Mesenchymal stem cell (in vitro differentiated cells and primary cell): ENCODE data around the gene PIGQ.

Experiments
- DNase-seq: peaks from one replicate; pipeline ENCODE4 v3.0.0-alpha.2; 2013
- H2AFZ ChIP-seq: one replicate; pipeline ENCODE4 v1.6.1; 2013; ENCODE audit warnings: low read depth, mild to moderate bottlenecking, control low read depth, inconsistent platforms, low read length, moderate library complexity
- H2AK5ac ChIP-seq: 2 replicates; pipeline ENCODE4 v1.6.1; 2013; ENCODE audit warnings: low read length, moderate library complexity, mild to moderate bottlenecking, inconsistent platforms; ENCODE audit not compliant: severe bottlenecking
- H2BK120ac ChIP-seq: one replicate; pipeline ENCODE4 v1.6.1; 2013; ENCODE audit warnings: low read depth, mild to moderate bottlenecking, inconsistent platforms, low read length, moderate library complexity
- H2BK12ac ChIP-seq, 2 experiments: one replicate each; pipeline ENCODE4 v1.6.1; 2013; ENCODE audit warnings: inconsistent platforms in 2 of 2, low read length in 2 of 2, mild to moderate bottlenecking in 2 of 2, moderate library complexity in 2 of 2, control low read depth in 1 of 2
- H2BK15ac ChIP-seq: one replicate; pipeline ENCODE4 v1.6.1; 2013; ENCODE audit warnings: mild to moderate bottlenecking, low read depth, inconsistent platforms; ENCODE audit not compliant: poor library complexity, severe bottlenecking
- H2BK5ac ChIP-seq: 2 replicates; pipeline ENCODE4 v1.6.1; 2013; ENCODE audit warnings: low read depth, mild to moderate bottlenecking, low read length, control low read depth, inconsistent platforms; ENCODE audit not compliant: poor library complexity, severe bottlenecking
- H3K14ac ChIP-seq, 2 experiments: one replicate each; pipeline ENCODE4 v1.6.1; 2013; ENCODE audit warnings: inconsistent platforms in 2 of 2, low read length in 2 of 2, control low read depth in 1 of 2, mild to moderate bottlenecking in 1 of 2, moderate library complexity in 1 of 2
- H3K18ac ChIP-seq, 2 experiments: one replicate each; pipeline ENCODE4 v1.6.1; 2013; ENCODE audit warnings: inconsistent platforms in 2 of 2, low read length in 2 of 2, control low read depth in 1 of 2, low read depth in 1 of 2, mild to moderate bottlenecking in 1 of 2
- H3K23ac ChIP-seq, 2 experiments: one replicate each; pipeline ENCODE4 v1.6.1; 2013; ENCODE audit warnings: inconsistent platforms in 2 of 2, low read length in 2 of 2, mild to moderate bottlenecking in 2 of 2, moderate library complexity in 2 of 2, control low read depth in 1 of 2
- H3K27ac ChIP-seq: 2 replicates; pipeline ENCODE4 v1.5.1; 2013; ENCODE audit warnings: mild to moderate bottlenecking, moderate library complexity, low read length, control low read depth, inconsistent platforms; ENCODE audit not compliant: poor library complexity, severe bottlenecking
- H3K27me3 ChIP-seq, 2 experiments: 2 replicates each; pipeline versions ENCODE4 v1.6.1 to v1.7.0; 2013; ENCODE audit warnings: low read length in 2 of 2, mild to moderate bottlenecking in 2 of 2, moderate library complexity in 2 of 2, control low read depth in 1 of 2, inconsistent platforms in 1 of 2; ENCODE audit not compliant: control insufficient read depth in 1 of 2, insufficient read depth in 1 of 2
- H3K36me3 ChIP-seq, 2 experiments: 2 replicates each; pipeline versions ENCODE4 v1.6.1 to v1.7.0; 2013; ENCODE audit warnings: low read length in 2 of 2, control low read depth in 1 of 2, inconsistent platforms in 1 of 2, low read depth in 1 of 2, mild to moderate bottlenecking in 1 of 2; ENCODE audit not compliant: insufficient read depth in 2 of 2, control insufficient read depth in 1 of 2
- H3K4ac ChIP-seq, 2 experiments: one replicate each; pipeline ENCODE4 v1.6.1; 2013; ENCODE audit warnings: inconsistent platforms in 2 of 2, low read length in 2 of 2, mild to moderate bottlenecking in 2 of 2, moderate library complexity in 2 of 2, control low read depth in 1 of 2, low read depth in 1 of 2
- H3K4me1 ChIP-seq: 2 replicates; pipeline ENCODE4 v1.6.1; 2013; ENCODE audit warnings: low read depth, low read length, control low read depth; ENCODE audit not compliant: control insufficient read depth, insufficient read depth
- H3K4me2 ChIP-seq: 2 replicates; pipeline ENCODE4 v1.6.1; 2013; ENCODE audit warnings: low read length, mild to moderate bottlenecking, inconsistent platforms; ENCODE audit not compliant: poor library complexity, severe bottlenecking
- H3K4me3 ChIP-seq, 2 experiments: 2 replicates each; pipeline versions ENCODE4 v1.5.1 to v1.7.0; 2013; ENCODE audit warnings: low read length in 2 of 2, mild to moderate bottlenecking in 2 of 2, control low read depth in 1 of 2, low read depth in 1 of 2; ENCODE audit not compliant: insufficient read depth in 1 of 2
- H3K79me1 ChIP-seq: replicated peaks from 2 replicates; pipeline ENCODE4 v1.6.1; 2013; ENCODE audit warnings: mild to moderate bottlenecking, control low read depth, low read length, inconsistent platforms; ENCODE audit not compliant: poor library complexity, severe bottlenecking
- H3K9ac ChIP-seq: 2 replicates; pipeline ENCODE4 v1.7.0; 2013; ENCODE audit warnings: mild to moderate bottlenecking, low read length, moderate library complexity
- H3K9me3 ChIP-seq: 2 replicates; pipeline ENCODE4 v1.7.0; 2013; ENCODE audit warnings: mild to moderate bottlenecking, low read length; ENCODE audit not compliant: control insufficient read depth
- H4K8ac ChIP-seq: one replicate; pipeline ENCODE4 v1.6.1; 2013; ENCODE audit warnings: inconsistent platforms, mild to moderate bottlenecking, low read length, moderate library complexity
- H4K91ac ChIP-seq: one replicate; pipeline ENCODE4 v1.6.1; 2013; ENCODE audit warnings: mild to moderate bottlenecking, low read length, inconsistent platforms
- WGBS: methylation state at CpG from one replicate; pipeline ENCODE4 v1.1.7; 2013; ENCODE audit warnings: mixed read lengths; 5-methylcytosine and 5-hydroxymethylcytosine counted together

Gene PIGQ

GRCh38 chr16:567373-568256 is 2.2 kb upstream of the PIGQ start:
- peak overlapping the region in 1 of 2 experiments; percentile 63 for H3K4me3 ChIP-seq
- H3K23ac ChIP-seq, result no peak overlapping the region
- H2AFZ ChIP-seq, result no peak overlapping the region
- H3K79me1 ChIP-seq, result peaks cover 4% of the 10 kb centered on the region
- peak overlapping the region; percentile 77 for H4K91ac ChIP-seq
- no peak overlapping the region for H2BK5ac ChIP-seq
- peak overlapping the region; percentile 38 for H2AK5ac ChIP-seq
- H2BK15ac ChIP-seq, result peak overlapping the region; percentile 71
- H3K14ac ChIP-seq, result no peak overlapping the region
- H3K9ac ChIP-seq, result peak overlapping the region; percentile 74
- H3K27me3 ChIP-seq, result peaks cover 0 to 5% of the 10 kb centered on the region in 2 experiments
- DNase-seq, result no peak
- H3K36me3 ChIP-seq, result peaks cover 0 to 8% of the 10 kb centered on the region in 2 experiments
- peak overlapping the region; percentile 69 to 83 for H3K18ac ChIP-seq
- peak overlapping the region; percentile 70 to 75 for H2BK12ac ChIP-seq
- H3K4ac ChIP-seq, result peak overlapping the region; percentile 71 to 76
- peak overlapping the region; percentile 97 for H4K8ac ChIP-seq
- peak overlapping the region; percentile 4 for H3K27ac ChIP-seq
- no peak overlapping the region for H3K4me2 ChIP-seq
- H3K4me1 ChIP-seq, result peaks cover 57% of the 10 kb centered on the region
- 95% methylated on average over 34 of the region's 35 CpGs for WGBS
- peak overlapping the region; percentile 88 for H2BK120ac ChIP-seq
- no peaks in the 10 kb centered on the region for H3K9me3 ChIP-seq

GRCh38 chr16:568401-569258 is 1.1 kb upstream of the PIGQ start:
- WGBS, result 85% methylated on average over 11 of the region's 11 CpGs
- peak overlapping the region; percentile 35 for H4K8ac ChIP-seq
- H3K9ac ChIP-seq, result peak overlapping the region; percentile 84
- no peaks in the 10 kb centered on the region for H3K27me3 ChIP-seq
- no peak overlapping the region for H3K14ac ChIP-seq
- H3K79me1 ChIP-seq, result peaks cover 11% of the 10 kb centered on the region
- H2BK15ac ChIP-seq, result peak overlapping the region; percentile 26
- H3K4me2 ChIP-seq, result peak overlapping the region; percentile 74
- no peak overlapping the region for H3K27ac ChIP-seq
- peak overlapping the region; percentile 13 for H2AK5ac ChIP-seq
- H3K36me3 ChIP-seq, result peaks cover 0 to 17% of the 10 kb centered on the region in 2 experiments
- no peak overlapping the region for H3K23ac ChIP-seq
- H3K4ac ChIP-seq, result peak overlapping the region in 1 of 2 experiments; percentile 62
- peak overlapping the region in 1 of 2 experiments; percentile 77 for H3K4me3 ChIP-seq
- H4K91ac ChIP-seq, result no peak overlapping the region
- no peak overlapping the region for H3K18ac ChIP-seq
- H2BK120ac ChIP-seq, result no peak overlapping the region
- peak overlapping the region in 1 of 2 experiments; percentile 45 for H2BK12ac ChIP-seq
- H3K4me1 ChIP-seq, result peaks cover 65% of the 10 kb centered on the region
- no peak overlapping the region for H2BK5ac ChIP-seq
- DNase-seq, result no peak
- H2AFZ ChIP-seq, result no peak overlapping the region
- no peaks in the 10 kb centered on the region for H3K9me3 ChIP-seq

GRCh38 chr16:572865-573650 is 3.3 kb downstream of the PIGQ start:
- H3K9ac ChIP-seq, result no peak overlapping the region
- H4K8ac ChIP-seq, result no peak overlapping the region
- no peak overlapping the region for H2BK15ac ChIP-seq
- no peaks in the 10 kb centered on the region for H3K9me3 ChIP-seq
- peaks cover 37% of the 10 kb centered on the region for H3K79me1 ChIP-seq
- H2AFZ ChIP-seq, result no peak overlapping the region
- H3K14ac ChIP-seq, result no peak overlapping the region
- no peak overlapping the region for H3K18ac ChIP-seq
- H3K4me2 ChIP-seq, result no peak overlapping the region
- WGBS, result 95% methylated on average over 26 of the region's 27 CpGs
- H2AK5ac ChIP-seq, result no peak overlapping the region
- H3K4me1 ChIP-seq, result peaks cover 48% of the 10 kb centered on the region
- peaks cover 21 to 55% of the 10 kb centered on the region in 2 experiments for H3K36me3 ChIP-seq
- H4K91ac ChIP-seq, result no peak overlapping the region
- H2BK5ac ChIP-seq, result no peak overlapping the region
- no peak overlapping the region for H2BK12ac ChIP-seq
- no peaks in the 10 kb centered on the region for H3K27me3 ChIP-seq
- no peak overlapping the region for H2BK120ac ChIP-seq
- DNase-seq, result no peak
- H3K4me3 ChIP-seq, result no peak overlapping the region
- H3K23ac ChIP-seq, result no peak overlapping the region
- H3K4ac ChIP-seq, result no peak overlapping the region
- no peak overlapping the region for H3K27ac ChIP-seq
